Astrocyte of the hippocampus (primary cell): ENCODE data around the gene DEDD2.

ENCODE experiments used
- DNase-seq: peaks from one replicate; pipeline ENCODE4 v3.0.0; 2011; ENCODE audit warnings: low read depth, low spot score

DEDD2 gene

DNA sequence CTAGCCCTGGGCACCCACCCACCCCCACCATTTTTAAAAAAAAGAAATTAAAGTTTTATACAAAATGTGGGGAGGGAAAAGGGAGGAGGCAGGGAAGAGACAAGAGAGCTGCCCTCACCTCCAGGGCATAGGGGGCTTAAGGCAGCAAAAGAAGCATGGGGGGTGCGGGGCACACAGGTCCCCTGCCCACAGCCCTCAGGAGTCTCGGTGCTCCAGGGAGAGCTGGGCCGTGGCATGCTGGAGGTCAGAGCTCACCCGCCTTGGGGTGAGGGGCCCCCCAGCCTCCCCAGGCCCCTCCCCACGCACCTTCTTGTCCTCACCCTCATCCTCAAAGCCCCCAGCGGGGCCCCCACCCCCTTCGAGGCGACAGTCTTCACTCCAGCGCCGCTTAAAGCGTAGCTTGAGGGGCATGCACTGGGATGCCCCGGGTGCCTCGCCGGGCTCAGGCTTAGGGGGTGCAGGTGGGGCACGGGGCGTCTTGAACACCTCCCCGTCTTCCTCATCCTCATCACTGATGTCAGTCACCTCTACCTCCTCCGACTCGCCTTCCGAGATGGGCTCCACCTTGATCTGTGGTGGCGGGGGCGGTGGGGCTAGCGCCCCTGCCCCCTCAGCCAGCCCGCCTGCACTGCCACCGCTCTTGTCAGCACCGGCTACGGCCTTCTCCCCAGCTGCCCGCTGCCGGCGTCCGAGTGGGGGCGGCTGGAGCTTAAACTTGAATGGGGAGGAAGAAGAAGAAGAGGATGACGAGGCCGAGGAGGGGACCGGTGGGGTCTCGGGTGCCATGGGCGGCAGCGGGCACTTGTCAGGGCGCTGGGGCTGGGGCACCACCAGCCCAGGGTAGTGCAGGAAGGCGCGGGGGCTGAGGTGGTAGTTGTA, 31.0 kb upstream of the DEDD2 start:
- no peak for DNase-seq

DNA sequence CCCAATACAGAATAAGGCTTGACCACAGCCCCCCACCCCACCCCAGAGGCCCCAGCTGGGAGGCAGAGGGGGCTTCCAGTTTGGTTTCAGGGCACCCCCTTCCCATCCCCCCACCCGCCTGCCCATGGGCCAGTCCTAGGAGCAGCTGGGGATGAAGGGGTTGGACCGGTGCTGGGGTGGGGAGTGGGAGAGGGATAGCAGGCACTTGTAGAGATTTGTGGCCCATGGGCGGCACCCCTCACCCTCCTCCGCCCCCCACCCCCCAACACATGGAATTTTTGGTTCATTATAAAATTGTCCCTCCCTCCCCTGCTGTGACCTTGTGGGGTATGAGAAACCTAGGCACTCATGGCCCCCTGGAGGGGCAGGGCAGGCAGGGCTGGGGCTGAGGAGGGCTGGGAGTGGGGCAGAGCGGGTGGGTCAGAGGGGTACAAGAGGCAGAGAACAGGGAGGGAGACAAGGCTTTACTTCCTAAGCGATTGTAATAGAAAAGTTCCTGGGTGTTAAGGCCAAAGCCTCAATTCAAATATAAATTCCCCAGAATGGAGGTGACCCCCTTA, 30.2 kb upstream of the DEDD2 start:
- DNase-seq, result no peak

DNA sequence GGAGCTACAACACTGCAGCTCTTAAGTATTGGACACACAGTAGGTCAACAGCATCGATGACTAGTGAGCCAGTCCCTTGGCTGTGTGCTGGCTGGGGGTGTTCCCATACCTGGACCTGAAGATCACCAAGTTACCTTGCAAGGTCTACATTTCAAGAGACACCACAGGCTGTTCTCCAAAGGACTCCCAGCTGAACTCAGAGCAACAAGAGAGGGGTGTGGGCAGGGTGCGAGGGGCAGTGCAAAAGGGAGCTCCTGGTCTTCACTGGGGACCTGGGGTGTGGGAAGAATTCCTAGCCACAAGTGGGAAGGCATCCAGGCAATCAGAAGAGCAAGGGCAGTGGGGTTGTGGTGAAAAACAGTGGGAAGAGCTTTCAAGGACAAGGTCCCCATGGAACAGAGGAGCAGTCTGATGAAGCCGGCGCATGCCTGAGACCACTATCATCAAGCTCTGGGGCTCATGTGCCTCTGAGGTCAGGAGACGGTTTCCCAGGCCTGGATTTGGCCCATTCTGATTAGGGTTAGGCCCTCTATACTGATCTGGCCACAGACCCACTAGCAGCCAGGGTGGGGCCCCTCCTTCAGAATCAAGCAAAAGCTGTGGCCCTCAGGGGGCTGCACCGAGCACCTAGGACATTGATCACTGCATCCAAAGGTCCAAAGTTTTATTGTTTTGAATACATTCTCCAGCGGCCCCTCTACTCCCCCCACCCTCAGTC, 29.6 kb upstream of the DEDD2 start:
- DNase-seq, result peak; percentile 27

DNA sequence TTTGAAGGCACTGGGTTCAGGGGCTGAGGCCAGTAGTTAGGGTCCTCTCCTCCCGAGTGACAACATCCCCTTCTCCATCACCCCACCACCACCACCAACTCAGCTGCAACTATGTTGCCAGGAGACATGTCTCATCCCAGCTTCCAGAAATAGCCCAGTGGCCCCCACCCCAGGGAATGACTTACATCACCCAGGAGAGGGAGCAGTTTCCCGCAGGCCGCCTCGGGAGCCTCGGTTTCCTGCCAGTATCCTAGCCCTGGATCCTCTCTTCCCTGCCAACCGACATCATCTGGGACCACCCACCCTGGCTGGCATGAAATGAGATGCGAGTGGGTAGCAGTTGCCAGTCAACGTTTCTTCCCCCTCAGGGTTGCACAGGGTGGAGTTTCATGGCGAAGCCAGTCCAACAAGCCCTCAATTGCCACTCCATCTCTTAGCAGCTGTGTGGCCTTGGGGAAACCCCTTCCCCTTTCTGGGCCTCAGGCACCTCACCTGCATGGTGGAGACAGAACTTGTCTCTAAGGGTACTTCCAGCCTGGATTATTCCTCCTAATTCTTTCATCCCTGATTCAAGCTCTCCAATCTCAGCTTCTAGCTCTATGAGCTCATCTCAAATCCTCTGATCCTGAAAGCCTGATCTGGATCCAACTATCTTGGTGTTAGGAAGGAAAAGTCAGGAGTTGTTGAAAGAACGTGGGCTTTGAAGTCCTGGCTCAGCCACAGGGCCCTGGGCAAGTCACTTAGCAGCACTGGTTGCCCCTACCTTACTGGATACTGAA, 28.9 kb upstream of the DEDD2 start:
- peak; percentile 89 for DNase-seq

DNA sequence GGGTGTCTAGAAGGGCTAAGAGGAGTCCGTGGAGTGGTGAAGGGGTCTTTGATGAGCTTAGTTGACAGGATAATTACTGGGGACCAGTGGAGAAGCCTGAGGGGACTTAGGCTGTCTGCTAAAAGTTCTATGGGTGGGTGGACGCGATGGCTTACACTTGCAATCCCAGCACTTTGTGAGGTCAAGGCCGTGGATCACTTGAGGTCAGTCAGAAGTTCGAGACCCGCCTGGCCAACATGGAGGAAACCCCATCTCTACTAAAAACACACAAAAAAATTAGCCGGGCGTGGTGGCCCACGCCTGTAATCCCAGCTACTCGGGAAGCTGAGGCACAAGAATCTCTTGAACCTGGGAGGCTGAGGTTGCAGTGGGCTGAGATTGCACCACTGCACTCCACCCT, 27.8 kb upstream of the DEDD2 start:
- DNase-seq, result no peak

DNA sequence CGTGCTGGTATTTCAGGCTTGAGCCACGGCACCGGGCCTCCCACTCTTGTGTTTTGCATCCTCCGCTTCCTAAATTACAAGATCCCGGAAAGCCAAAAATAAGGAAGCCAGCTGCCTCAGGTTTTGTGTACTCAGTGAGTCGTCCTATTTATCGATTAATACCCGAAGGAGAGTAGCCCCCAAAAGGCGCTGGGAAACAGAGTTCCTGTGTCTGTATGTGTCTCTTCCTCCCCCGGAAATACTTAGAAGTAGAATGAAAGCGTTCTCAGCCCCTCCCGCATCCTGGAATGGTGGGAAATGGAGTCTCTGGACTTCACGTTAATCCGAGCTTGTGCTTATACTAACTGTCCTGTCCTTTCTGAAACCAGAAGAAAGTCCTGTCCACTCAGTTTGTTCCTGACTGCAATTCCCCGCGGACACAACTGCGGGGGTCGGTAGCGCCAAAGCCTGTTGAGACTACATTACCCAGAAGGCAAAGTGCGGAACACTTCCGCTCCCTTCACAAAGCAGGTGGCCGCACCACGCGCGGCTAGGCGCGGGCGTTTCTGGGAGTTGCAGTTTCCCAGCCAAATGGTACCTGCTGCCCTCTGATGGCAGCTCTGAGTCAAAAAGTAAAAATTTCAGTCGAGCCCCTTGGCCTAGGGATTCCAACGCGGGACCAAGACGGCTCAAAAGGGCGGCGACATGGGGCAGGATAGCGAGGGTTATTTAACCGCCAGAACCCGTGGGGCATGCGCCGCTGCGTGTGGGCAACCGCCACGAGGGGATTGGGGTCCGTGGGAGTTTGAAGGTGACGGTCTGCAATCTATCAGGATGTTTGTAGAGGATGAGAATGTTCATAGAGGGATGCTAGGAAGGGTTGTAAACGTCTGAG, 27.1 kb upstream of the DEDD2 start:
- peak; percentile 97 for DNase-seq

DNA sequence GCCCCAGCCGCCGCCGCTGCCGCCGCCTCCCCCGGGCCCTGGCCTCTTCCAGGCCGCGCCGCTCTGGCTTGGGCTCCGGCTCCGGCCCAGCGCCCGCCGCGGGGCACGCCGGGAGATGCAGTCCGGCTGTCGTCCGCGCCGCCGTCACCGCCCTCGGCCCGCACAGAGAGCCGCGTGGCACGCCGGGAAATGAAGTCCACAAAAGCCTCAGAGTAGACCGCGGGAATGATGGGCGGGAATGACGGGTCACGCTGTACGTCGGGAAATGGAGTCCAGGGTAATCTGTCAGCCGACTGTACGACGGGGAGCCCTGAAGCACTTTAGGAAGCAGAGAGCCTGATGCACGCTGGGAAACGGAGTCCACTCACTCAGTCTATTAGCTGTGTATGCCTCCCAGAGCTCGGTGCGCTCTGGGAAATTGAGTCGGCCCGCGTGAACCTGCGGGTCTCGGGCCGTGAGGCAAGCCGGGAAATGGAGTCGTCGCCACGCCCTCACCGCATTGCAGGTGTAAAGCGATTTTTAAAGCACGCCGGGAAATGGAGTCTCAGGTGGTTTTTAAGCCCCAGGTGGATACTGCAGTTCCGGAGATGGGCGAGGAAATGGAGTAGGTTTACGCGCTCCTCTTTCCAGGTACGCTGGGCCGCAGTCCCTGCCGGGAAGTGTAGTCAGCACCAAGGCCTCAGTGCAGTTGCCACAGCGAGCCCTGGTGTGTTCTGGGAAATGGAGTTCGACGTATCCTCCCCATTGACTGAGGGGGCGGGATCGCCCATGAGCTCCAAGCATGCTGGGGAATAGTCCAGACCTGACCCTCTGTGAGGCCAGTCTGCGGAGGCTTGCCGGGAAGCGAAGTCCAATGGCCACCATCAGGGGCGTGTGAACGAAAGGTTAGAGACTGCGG, 25.3 kb upstream of the DEDD2 start, which contains the start of gene GSK3A:
Gene GSK3A (minus strand): TSS at position 91 of the 898 bp plus-strand sequence. CDS start 137 bp downstream, outside the sequence.
- DNase-seq, result peak; percentile 100

DNA sequence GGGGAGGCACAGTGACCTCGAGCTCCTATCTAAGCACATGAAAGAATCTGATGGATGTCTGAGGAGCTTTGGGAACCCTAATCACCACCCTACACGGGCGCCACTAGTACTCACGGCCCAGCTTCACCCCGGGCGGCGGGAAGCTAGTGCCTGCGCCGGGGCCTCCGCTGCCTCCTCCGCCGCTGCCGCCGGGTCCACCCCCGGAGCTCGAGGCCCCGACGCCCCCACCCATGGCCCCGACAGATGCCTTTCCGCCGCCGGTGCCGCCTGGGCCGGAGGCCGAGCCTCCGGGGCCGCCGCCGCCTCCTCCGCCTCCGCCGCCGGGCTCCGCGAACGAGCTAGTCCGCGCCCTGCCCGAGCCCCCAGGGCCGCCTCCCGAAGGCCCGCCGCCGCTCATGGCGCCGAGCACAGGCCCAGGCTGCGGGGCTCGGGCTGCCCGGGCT, 24.6 kb upstream of the DEDD2 start:
- DNase-seq, result no peak

DNA sequence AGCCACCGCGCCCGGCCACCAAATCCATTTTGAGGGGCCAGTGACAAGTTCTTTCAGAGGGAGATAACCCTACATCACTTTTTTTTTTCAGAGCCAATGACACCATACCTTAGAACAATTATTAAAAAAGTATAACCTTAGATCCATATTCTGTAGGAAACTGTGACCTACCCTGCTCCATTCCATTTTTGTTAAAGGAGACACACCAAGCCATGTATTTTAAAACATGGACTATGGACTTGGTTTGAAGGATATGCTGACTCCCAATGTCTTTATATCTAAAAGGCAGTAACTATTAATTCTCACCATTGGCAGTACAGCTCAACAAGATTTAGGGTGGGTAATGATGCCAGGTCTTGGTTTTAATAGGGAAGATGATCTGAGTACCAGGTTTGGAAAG, 23.8 kb upstream of the DEDD2 start:
- DNase-seq, result no peak

DNA sequence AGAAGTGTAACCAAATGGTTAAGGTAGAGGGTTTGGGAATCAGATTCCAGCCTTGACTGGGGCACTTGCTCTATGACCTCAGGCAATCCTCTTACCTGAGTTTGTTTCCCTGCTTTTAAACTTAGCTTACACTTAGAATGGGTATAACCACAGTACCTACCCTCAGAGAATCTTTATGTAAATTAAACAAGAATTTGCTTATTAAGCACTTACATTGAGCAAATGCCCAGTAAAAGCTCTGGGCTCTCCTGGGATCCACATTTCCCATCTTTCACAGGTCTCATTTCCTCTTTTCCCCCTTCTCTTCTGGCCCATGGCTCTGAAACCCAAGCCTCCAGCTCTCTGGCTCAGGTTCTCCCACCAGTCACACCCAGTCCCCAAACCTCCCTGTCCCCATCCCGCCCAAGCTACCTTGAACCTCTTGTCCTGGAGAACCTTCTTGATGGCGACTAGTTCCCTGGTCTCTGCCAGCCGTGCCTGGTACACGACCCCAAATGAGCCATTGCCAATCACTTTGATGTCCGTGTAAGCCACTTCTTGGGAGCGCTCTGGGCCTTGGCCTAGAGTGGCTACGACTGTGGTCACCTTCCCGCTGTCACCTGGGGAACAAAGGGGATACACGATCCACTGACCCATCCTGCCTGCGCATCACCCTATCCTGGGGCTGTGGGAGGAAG, 22.2 kb upstream of the DEDD2 start:
- no peak for DNase-seq

DNA sequence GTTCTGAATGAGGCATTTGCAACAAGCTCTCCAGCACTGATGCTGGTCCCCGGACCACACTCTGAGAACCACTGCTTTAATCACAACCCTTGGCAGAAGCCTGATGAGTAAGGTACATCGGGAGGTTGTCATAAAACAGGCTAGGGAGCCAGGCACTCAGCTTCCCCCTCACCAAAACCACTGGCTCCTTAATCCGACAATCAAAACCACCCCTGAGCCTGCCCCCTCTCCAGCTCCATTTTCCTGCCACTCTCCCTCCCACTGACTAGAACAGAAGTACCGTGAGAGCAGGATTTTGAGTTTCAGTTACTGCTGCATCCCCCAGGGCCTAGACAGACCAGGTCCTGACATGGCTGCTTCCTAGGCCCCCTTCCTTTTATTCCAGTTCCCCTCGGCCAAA, 17.7 kb upstream of the DEDD2 start:
- DNase-seq, result no peak

DNA sequence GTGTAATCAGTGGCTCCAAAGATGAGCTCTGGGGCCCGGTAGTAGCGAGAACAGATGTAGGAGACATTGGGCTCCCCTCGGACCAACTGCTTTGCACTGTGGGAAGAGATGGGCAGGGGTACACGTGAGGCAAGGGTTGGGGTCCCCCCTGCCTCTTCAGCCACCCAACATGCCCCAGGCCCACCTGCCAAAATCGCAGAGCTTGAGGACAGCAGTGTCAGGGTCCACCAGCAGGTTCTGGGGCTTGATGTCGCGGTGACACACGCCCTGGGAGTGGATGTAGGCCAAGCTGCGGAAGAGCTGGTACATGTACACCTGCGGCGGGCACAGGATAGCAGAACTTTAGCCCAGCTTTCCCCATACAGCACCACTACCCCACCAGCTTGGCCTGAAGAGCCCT, 16.9 kb upstream of the DEDD2 start:
- no peak for DNase-seq

DNA sequence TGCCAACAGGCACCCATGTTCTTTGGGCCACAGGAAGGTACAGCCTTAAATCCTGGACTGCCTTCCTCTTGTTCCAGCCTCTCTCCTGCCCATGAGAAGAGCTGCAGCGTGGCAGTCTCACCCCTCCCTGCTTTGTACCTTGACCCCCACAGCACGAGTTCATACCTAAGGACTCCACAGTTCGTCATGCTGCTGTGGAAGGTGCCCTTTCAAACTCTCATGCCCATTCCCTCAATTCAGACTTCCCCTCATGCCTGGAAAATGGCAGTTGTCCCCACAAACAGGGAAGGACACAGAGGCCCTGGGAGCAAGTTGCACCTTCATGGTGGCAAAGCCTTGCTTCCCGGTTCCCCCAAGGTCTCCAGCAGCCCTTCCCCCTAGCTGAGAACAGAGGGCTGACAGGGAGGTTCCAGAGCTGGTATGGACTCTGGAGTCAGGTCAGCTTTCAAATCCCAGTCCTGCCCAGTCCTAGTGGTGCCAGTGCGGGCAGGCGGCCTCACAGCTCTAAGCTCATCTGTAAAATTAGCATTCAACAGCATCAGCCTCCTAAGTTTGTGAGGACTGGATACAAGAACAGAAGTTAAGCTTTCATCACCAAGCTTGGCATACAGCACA, 16.3 kb upstream of the DEDD2 start:
- no peak for DNase-seq

DNA sequence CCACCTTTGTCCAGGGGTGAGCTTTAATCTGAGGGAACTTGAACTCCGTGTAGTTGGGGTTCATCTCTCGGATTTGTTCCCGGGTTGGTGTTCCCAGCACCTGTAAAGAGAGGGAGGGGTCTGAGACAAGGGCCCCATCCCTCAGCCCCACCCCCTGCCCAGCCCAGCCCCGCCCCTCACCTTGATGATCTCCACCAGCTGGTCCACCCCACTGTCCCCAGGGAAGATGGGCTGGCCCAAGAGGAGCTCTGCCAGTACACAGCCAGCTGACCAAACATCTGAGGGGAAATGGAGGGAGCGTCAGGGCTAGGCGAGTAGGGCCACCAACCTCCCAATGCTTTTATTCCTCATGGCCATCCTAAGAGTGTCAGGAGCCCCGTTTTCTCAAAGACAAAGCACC, 15.6 kb upstream of the DEDD2 start:
- DNase-seq, result no peak

DNA sequence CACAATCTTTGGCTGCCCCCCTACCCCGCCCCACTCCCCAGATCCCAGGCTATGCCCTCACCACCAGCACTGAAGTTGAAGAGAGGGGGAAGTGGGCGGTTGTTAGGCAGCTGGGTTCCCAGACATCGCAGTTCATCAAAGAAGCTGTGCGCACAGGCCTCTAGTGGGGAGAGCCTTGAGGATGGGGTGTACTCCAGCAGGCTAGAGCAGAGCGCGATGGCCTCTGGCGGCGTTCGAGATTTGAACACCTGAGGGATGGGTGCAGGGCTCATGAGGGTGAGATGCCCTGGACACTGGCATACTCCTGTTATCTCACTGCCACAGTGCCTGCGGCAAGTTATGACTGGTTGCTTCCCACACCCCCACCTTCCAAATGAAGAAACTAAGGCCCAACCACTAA, 15.0 kb upstream of the DEDD2 start:
- no peak for DNase-seq

DNA sequence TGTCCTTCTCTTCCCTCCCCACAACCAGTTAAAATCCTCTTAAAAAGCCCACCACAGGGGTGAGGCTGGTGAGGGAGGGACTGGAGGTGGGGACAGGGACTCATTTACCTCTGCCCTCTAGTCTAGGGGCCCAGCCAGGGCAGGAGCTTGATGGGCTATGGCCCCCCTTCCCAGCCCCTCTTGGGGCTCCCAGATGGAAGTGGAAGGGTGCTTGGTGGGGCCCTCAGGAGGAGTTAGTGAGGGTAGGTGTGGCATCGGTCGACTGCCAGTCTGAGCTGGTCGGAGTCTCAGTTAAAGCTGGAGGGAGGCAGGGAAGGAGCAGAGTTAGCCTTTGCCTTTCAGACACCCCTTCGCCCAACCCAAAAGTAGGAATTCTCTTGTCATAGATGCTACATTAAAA, 13.1 kb upstream of the DEDD2 start:
- DNase-seq, result no peak

DNA sequence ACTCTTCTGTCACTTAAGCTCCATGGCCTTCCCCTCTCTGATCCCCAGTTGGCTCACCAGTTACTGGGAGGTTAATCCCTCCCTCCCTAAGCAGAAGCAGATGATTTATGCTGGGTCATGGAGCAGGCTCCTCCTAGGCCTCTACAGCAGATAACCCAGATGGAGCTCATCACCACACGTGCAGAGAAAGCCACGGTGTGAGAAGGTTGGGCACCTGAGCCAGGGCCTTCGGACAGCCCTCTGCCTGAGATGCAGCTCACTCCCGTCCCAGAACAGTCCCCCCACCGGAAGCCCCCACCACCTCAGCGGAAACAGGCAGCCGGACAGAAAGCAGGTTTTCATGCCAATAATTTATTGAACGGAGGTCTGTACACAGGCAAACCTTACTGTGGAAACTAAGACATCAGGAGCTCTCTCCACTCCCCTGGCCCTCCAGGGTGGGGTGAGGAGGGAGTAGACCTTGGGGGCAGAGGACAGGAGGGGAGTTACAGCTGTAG, 12.4 kb upstream of the DEDD2 start:
- DNase-seq, result no peak

DNA sequence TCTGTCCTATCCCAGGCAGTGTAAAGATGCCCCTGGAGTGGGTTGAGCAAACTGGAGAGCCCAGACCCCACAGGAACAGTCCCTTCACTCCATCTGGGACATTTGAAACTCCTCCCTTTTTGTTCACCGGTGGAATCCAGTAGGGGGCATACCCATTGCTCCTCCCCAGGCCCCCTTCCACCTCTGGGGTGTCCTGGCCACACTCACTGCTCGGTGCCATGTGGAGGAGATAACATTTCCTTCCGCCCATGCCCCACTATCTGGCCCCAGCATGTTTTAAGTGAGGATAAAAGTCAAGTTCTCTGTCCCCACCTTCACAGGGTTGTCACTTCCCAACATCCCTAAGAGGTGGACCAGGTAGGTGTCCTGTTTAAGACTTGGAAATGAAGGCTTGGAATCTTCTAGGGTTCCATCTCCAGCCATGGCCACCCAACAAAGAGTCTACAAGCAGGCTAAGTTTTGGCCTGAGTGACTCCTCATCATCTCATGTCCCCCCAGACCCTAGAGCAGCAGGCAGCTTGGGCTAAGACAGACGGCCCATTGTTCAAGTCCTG, 11.9 kb upstream of the DEDD2 start:
- no peak for DNase-seq
